ENCODE measurements around the gene RALGAPB.
"Not testable (repeated sequence)": the region's sequence is repeated elsewhere in the genome, so short reads cannot be mapped to it uniquely, and the experiment has no call there.

RALGAPB gene

GRCh38 chr20:38472513-38473366 lies at the start of gene RALGAPB:
Gene RALGAPB (plus strand): TSS chr20:38472843. CDS start chr20:38488433, 15,590 bp downstream.
- peak; percentile 98 for DNase-seq

GRCh38 chr20:38423541-38423940 lies 49.1 kb upstream of the RALGAPB start:
- no peak for DNase-seq

DNA sequence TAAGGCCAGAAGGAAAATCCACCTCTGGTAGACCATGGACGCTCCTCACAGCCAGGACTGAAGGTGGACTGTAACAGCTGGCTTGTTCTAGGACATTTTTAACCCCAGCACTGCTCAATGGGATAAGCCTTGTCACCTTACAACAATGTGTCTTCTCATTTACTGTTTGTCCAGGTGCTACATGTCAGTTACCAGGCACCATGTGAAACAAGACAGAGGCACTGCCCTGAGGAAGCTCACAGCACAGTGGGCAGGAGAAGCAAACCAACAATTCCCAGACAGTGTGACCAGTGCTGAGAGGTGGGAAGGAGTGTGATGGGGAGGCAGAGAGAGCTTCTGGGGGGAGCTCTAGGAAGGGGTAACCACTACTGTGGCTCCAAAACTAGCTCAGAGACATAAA lies 48.2 kb upstream of the RALGAPB start:
- DNase-seq: no peak

DNA sequence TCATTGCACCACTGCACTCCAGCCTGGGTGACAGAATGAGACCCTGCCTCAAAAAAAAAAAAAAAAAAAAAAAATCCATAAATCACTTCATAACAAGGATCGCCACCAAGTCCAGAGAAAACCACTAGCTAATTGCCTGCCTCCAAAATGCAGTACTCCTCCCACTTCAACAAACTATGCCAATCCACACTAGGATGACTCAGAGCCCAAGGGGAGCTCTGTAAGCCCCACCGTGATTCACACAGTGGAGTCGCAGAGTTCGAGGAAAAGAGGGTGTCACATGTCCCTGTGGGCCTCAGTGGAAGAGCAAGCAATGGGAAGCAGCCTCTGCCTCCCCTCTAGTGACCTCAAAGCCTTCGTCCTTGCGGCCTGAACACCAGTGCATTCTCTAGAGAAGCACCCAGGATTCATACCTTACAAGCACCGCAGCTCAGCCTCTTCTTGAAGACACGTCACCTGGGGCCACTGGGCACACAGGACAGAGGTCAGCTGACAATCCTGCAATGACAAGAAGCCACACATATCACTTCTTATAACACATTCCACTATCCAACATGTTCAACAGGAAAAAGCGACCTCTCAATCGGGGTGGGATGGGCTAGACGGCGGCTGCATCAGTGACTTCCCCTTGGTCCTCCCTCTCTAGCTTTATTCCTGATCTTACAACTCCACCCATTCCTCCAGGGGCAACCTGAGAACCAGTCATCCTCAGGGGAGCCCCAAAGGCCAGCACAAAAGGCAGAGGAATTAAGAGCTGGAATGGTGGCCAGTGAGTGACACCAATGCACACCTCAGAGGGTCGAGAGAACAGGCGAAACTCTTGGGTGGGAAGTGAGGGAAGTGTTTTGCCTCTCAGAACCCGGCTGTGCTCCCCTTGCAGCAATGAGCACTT lies 46.4 kb upstream of the RALGAPB start:
- peak; percentile 51 for DNase-seq

DNA sequence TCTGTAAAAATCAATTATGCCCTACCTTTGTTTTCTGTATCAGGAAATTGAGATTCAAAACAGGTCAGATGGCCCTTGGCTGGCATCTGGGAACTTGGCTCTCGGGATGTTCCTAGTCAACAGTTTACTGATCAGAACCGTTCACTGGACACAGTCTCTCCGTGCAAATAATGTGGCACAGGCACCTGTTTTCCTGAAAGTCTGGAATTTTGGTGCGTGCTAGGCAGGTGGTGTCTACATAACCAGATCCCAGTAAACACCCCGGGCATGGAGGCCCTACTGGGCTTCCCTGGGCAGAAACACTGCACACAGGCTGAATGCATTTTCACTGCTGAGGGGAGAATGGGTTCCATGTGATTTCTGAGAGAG lies 45.0 kb upstream of the RALGAPB start:
- DNase-seq: no peak

DNA sequence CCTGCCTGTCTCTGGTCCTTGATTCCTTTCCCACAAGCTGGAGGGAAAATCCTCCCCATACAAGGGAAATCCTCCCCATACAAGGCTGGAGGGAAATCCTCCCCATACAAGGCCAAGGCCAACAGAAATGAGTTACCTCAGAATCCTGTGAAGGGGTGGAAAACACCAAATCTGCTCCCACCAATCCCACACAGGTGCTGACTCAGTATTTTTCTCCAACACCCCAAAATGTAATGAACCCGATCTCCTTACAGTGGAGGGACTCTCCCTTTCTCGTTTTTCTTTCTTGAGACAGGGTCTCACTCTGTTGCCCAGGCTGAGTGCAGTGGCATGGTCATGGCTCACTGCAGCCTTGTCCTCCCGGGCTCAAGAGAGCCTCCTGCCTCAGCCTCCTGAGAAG lies 43.8 kb upstream of the RALGAPB start:
- no peak for DNase-seq

GRCh38 chr20:38429301-38429700 lies 43.3 kb upstream of the RALGAPB start:
- no peak for DNase-seq

GRCh38 chr20:38430679-38431325 lies 41.8 kb upstream of the RALGAPB start:
- no peak for DNase-seq

- DNase-seq: no peak
These were observed 40.4 kb upstream of the RALGAPB start for GRCh38 chr20:38432292-38432691.

DNA sequence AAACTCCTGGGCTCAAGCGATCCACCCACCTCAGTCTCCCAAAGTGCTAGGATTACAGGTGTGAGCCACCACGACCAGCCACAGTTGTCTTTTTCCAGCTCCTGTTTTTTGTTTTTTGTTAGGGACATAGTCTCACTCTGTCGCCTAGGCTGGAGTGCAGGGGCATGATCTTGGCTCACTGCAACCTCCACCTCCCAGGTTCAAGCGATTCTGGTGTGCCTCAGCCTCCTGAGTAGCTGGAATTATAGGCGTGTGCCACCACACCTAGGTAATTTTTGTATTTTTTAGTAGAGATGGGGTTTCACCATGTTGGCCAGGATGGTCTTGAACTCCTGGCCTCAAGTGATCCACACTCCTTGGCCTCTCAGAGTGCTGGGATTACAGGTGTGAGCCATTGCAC lies 39.8 kb upstream of the RALGAPB start:
- DNase-seq: not testable (repeated sequence)

DNA sequence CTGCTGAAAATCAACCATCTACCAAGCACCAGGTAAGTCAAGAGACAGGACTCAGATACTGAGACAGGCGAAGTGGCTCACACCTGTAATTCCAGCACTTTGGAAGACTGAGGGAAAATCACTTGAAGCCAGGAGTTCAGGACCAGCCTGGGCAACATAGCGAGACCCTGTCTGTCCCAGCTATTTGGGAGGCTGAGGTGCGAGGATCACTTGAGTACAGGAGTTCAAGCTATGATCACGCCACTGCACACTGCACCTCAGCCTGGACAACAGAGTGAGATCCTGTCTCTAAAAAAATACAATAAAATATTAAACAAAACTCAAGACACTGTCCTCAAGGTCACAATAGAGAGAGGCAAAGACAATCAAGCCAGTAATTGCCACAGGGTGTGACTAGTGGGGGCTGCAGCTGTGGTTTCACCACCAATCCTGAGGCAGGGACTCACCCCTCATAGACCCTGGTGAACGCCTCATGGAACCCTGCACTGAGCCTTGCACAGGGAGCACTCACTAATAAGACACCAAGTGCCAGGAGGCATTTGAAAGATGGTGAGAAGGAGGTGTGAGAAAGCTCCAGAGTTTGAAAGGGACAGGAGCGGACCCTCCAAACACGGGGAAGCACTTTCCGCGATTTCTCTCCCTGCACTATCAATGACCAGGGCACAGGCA lies 39.2 kb upstream of the RALGAPB start:
- no peak for DNase-seq

DNA sequence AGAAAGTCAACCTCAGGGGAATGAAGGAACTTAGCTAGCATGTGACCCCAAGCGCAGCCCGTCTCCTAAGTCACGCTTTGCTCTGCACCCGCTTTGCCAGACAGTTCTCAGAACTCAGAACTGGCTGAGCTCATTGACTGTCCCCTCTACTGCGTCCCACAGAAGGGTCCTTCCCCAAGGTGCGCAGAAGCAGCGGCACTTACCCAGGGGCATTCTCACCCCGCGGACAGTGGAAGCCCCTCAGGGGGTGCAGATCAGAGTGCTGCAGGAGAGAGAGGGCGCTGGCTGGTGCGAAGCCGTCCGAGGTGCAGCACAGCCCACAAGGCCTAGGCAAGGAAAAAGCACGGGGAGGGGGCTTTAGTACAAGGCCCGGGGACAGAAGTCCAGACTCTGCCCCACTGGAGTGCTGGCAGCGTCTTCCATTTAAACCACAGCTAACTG lies 38.3 kb upstream of the RALGAPB start:
- DNase-seq: peak; percentile 21

DNA sequence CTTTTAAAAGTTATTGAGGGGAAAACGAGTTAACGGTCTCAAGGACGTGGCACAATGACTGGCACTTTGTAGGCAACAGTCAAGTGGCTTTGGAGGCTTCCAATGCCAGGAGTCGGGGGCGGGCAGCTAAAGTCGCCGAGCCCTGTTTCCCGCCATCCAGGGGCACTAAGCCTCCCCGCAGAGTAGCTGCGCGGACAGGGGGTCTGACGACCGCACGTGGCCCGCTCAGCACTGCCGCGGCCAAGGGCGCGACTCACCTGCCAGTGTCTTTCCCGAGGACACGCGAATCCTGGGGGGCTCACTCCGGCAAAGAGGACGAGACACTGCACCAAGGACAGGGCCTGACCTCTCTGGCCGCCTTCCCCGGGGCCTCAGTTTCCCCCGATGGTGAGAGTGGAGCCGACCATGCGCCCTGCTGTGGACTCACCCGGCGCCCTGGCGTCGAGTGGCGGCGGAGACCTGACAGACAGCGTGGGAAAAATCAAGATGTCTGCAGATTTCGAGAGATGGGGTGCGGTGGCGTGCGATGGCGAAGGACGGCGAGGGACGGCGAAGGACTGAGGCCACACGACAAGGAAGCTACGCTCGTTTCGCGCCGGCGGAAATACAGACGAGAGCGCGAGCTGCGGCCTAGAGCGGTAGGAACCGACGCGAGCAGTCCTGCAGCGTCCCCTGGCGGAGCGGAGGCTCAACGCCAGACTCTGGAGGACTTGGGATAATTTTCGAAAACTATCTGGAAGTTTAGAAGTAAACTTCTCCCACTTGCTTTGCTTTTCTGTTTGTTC lies 37.7 kb upstream of the RALGAPB start, which contains the start of gene SNHG17:
SNHG17 (minus strand) TSS at position 559 of the 785 bp plus-strand sequence.
- peak; percentile 91 for DNase-seq

DNA sequence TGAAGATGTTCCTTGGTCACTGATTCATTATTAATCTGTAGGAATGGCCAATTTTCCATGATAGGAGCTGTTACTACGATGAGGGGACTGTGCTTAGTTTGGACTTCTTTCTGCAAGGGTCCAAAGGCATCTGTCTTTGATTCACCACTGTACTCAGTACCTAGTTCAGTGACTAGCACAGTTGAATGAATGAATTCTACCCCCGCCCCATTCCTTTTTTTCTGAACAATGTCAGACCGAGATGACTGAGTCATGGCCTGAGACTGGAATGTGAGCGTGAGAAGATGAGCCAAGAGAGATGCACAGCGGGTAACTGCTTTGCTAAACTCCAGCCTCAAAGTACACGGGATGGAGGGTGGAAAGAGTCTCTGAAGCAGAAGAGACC lies 37.1 kb upstream of the RALGAPB start:
- DNase-seq: no peak

GRCh38 chr20:38437796-38438195 lies 34.8 kb upstream of the RALGAPB start:
- DNase-seq: no peak

DNA sequence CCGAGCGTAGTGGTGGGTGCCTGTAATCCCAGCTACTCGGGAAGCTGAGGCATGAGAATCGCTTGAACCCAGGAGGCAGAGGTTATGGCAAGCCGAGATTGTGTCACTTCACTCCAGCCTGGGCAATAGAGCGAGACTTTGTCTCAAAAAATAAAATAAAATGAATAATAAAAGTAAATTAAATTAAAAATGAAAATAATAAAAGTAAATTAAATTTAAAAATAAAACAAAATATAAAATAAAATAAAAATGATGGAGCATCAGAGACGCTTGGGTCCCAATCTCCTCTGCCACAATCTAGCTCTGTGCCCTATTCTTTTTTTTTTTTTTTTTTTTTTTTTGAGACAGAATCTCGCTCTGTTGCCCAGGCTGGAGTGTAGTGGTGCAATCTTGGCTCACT lies 31.5 kb upstream of the RALGAPB start:
- not testable (repeated sequence) for DNase-seq

DNA sequence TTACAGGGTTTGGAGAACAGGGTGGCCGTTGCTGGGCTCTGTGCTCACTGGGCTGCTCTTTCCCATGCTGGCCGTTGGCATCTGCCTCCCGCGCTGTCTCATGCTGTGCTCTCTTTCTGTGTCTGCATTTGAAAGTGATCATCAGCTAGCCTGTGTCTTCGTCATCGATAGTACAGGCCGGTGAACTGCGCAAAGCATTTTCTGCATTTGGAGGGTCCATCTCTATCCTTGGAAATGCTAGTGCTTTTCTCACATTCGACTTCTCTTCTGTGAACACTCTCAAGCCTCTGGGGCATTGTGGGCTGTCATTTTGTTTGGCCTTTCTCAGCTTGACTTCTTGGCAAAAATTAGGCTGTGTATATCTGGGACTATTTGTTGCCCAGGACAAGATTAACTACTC lies 30.7 kb upstream of the RALGAPB start:
- no peak for DNase-seq

DNA sequence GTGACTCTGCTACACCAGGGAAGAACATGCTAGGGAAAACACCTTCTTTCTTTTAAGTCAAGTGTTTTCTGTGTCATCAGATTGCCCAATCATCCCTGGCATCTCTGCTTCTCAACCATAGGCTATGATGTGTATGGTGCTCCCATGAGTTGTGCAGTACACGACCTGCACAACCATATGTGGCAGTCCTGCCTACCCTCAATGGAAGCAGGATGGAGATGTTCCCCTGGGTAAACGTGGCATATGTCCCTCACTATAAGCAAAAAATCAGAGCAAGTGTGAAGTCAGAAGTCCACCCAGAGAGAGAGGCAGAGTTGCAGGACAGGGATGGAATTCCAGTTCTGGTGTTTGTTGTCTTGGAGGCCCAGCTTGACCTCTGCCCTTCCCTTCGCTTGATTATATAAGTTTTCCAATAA lies 27.3 kb upstream of the RALGAPB start:
- DNase-seq: no peak

DNA sequence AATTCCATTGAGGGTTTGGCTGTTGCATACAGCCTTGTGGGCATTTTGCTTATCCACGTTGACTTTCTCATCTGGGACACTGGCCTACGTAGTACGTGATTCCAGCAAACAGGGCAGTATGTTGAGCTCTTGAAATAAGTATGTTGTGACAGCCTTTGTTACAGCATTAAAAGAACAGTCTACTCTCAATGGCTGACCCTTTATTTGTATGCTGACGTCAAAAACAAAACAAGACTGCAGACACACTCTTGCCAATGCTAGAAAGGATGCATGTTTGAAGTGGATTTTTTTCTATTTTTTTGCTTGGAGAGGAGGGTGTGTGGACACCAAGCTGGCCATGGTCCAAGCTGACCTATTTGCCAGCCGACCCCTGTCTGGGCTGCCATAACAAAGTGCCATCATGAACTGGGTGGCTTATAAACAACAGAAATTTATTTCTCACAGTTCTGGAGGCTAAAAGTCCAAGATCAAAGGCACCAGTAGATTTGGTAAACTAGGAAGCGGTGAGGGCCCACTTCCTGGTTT lies 26.7 kb upstream of the RALGAPB start:
- DNase-seq: no peak

- peak; percentile 95 for DNase-seq
These were observed 26.0 kb upstream of the RALGAPB start for GRCh38 chr20:38446441-38447209.

- no peak for DNase-seq
These were observed 25.4 kb upstream of the RALGAPB start for GRCh38 chr20:38447251-38447661.
